Liver (tissue), 9 donors: ENCODE data around the gene RAB31. TPM values are rescaled to one million over a fixed set of nuclear protein-coding genes. Genes with fewer than 3 reads are reported as not detected.

Source experiments
- DNase-seq: peaks from one replicate; pipeline ENCODE4 v3.0.0-alpha.2; 2017; ENCODE audit warnings: low spot score
- H3K27ac ChIP-seq, 2 donors: one replicate each; pipeline ENCODE4 v1.7.0; 2013; ENCODE audit warnings: inconsistent platforms in 2 of 2, low read length in 2 of 2, control low read depth in 1 of 2, low read depth in 1 of 2, mild to moderate bottlenecking in 1 of 2
- H3K27me3 ChIP-seq, 4 donors: one replicate each; pipeline versions ENCODE4 v1.6.1 to v1.7.0; 2013; ENCODE audit warnings: low read length in 3 of 4, inconsistent platforms in 1 of 4, mild to moderate bottlenecking in 1 of 4, moderate library complexity in 1 of 4; ENCODE audit not compliant: control insufficient read depth in 4 of 4, insufficient read depth in 4 of 4
- H3K36me3 ChIP-seq, 4 donors: one replicate each; pipeline versions ENCODE4 v1.6.1 to v1.7.0; 2013; ENCODE audit warnings: low read length in 3 of 4, mild to moderate bottlenecking in 3 of 4, low read depth in 1 of 4, moderate library complexity in 1 of 4; ENCODE audit not compliant: control insufficient read depth in 4 of 4, insufficient read depth in 3 of 4
- H3K4me1 ChIP-seq, 4 donors: one replicate each; pipeline versions ENCODE4 v1.6.1 to v1.7.0; 2013; ENCODE audit warnings: low read length in 3 of 4, mild to moderate bottlenecking in 3 of 4, moderate library complexity in 1 of 4; ENCODE audit not compliant: control insufficient read depth in 4 of 4, insufficient read depth in 4 of 4
- H3K4me3 ChIP-seq, 3 donors: one replicate each; pipeline versions ENCODE4 v1.6.1 to v1.7.0; 2013; ENCODE audit warnings: low read length in 3 of 3, control low read depth in 1 of 3, low read depth in 1 of 3, mild to moderate bottlenecking in 1 of 3
- H3K9ac ChIP-seq, 2 donors: one replicate each; pipeline ENCODE4 v1.7.0; 2013; ENCODE audit warnings: low read length in 2 of 2, mild to moderate bottlenecking in 2 of 2, moderate library complexity in 2 of 2, control low read depth in 1 of 2, low read depth in 1 of 2
- H3K9me3 ChIP-seq, 4 donors: one replicate each; pipeline versions ENCODE4 v1.6.1 to v1.7.0; 2013; ENCODE audit warnings: low read length in 3 of 4; ENCODE audit not compliant: control insufficient read depth in 4 of 4
- EGR1 ChIP-seq, 2 donors: IDR thresholded peaks; 2 replicates each; pipeline ENCODE4 v1.6.1; 2016 to 2018; ENCODE audit warnings: antibody characterized with exemption in 2 of 2, low read depth in 2 of 2
- FOXA1 ChIP-seq: IDR thresholded peaks from 2 replicates; pipeline ENCODE4 v1.6.1; 2016; ENCODE audit warnings: antibody characterized with exemption
- FOXA2 ChIP-seq: IDR thresholded peaks from 2 replicates; pipeline ENCODE4 v1.6.1; 2016; ENCODE audit warnings: antibody characterized with exemption
- GABPA ChIP-seq, 2 donors: IDR thresholded peaks in 1 of 2; conservative IDR thresholded peaks in 1 of 2; 2 replicates each; pipeline ENCODE4 v1.6.1; 2016; ENCODE audit warnings: antibody characterized with exemption in 2 of 2, mild to moderate bottlenecking in 1 of 2, moderate library complexity in 1 of 2
- HNF4A ChIP-seq, 2 donors: conservative IDR thresholded peaks; 2 replicates each; pipeline ENCODE4 v1.6.1; 2016; ENCODE audit warnings: antibody characterized with exemption in 2 of 2, mild to moderate bottlenecking in 2 of 2
- HNF4G ChIP-seq: IDR thresholded peaks from 2 replicates; pipeline ENCODE4 v1.6.1; 2016; ENCODE audit warnings: antibody characterized with exemption
- JUND ChIP-seq, 2 donors: IDR thresholded peaks; 2 replicates each; pipeline ENCODE4 v1.6.1; 2016; ENCODE audit warnings: antibody characterized with exemption in 2 of 2
- NR2F2 ChIP-seq: IDR thresholded peaks from 2 replicates; pipeline ENCODE4 v1.6.1; 2016; ENCODE audit warnings: antibody characterized with exemption
- RAD21 ChIP-seq, 2 donors: IDR thresholded peaks; 2 replicates each; pipeline ENCODE4 v1.6.1; 2016; ENCODE audit warnings: antibody characterized with exemption in 2 of 2, mild to moderate bottlenecking in 2 of 2
- RXRA ChIP-seq, 2 donors: IDR thresholded peaks; 2 replicates each; pipeline ENCODE4 v1.6.1; 2017 to 2018; ENCODE audit warnings: antibody characterized with exemption in 2 of 2, mild to moderate bottlenecking in 1 of 2
- SP1 ChIP-seq: IDR thresholded peaks from 2 replicates; pipeline ENCODE4 v1.6.1; 2018; ENCODE audit warnings: antibody characterized with exemption, mild to moderate bottlenecking
- TAF1 ChIP-seq: conservative IDR thresholded peaks from 2 replicates; pipeline ENCODE4 v1.6.1; 2016; ENCODE audit warnings: antibody characterized with exemption, mild to moderate bottlenecking
- YY1 ChIP-seq: IDR thresholded peaks from 2 replicates; pipeline ENCODE4 v1.6.1; 2016; ENCODE audit warnings: antibody characterized with exemption, mild to moderate bottlenecking
- WGBS: extraction: QIAGEN DNeasy Blood & Tissue Kit; methylation state at CpG from one replicate; pipeline ENCODE4 v1.1.7; 2013; 5-methylcytosine and 5-hydroxymethylcytosine counted together
- polyA plus RNA-seq, 2 donors: library from polyadenylated mRNA; stranded (reverse) in 1 of 2; unstranded in 1 of 2; fragments of 200-250 nt in 1 of 2; fragments of >200 nt in 1 of 2; fragmentation: Nextera tagmentation in 1 of 2; extraction: Ambion mirVana in 1 of 2; gene quantifications; one replicate each; pipeline versions ENCODE4 v1.2.1 to v1.2.3, GENCODE V29; 2013 to 2015
- total RNA-seq, 2 donors: library from RNA; depleted of rRNA; stranded (reverse); fragments of >200 nt; gene quantifications; one replicate each; pipeline ENCODE4 v1.2.3, GENCODE V29; 2014
- TF ChIP-seq, protein P1 (sequence below): IDR thresholded peaks from 2 replicates; pipeline ENCODE4 v1.6.1; 2016; ENCODE audit warnings: antibody characterized with exemption
- TF ChIP-seq, protein P2 (sequence below): IDR thresholded peaks from 2 replicates; pipeline ENCODE4 v1.6.1; 2016; ENCODE audit warnings: antibody characterized with exemption
- TF ChIP-seq, protein P3 (sequence below): fragments of 150-350 bp; IDR thresholded peaks from 2 replicates; pipeline ENCODE4 v1.5.1; 2017; ENCODE audit warnings: improper control_type of control experiment, low read depth, low read length; ENCODE audit not compliant: missing input control
- TF ChIP-seq, protein P4 (sequence below): IDR thresholded peaks from 2 replicates; pipeline ENCODE4 v1.6.1; 2016; ENCODE audit warnings: antibody characterized with exemption
- TF ChIP-seq, protein P5 (sequence below): IDR thresholded peaks from 2 replicates; pipeline ENCODE4 v1.6.1; 2016; ENCODE audit warnings: antibody characterized with exemption, mild to moderate bottlenecking
- donor health status: healthy.
- donor health status: healthy.
- donor health status: healthy.
- donor health status: healthy.
- donor health status: healthy.

RAB31 gene
- total and polyA plus RNA-seq, 4 donors, result 3.6 to 12.8 (median 9.7) TPM

DNA sequence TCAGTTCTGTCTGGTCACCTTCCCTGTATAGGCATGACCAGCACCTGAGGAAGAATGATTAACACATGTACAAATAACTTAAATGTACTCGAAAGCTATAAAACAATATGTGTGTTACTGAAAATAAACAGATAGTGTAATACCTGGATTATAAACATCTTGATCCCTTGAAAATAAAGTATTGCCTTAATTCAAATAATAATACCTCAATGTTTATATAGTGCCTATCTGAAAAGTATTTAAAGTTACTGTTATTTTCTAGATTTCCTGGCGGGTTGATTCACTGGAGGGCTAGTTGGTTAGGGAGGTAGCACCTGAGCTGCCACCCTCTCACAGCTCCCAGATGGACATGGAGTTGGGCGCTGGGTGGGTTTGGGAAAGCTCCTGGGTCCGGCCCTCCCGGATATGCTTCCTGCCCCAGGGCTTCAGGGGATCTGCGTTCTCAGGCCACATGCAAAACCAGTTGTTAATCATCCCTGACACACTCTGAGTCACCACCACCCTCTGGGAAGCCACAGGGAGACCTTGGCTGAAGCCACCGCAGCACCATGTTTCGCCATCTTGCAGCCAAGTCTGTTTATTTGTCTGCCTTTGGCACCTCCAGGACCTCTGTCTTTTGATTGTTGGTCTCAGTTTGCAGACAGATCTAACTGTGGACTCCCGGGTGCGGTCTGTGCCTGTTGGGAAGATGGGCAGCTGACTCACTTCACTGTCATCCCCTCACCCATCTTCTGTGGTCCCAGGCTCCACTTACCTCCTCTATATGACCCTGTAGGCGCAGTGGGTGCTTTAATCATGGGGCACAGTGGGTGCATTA is 35.3 kb downstream of the RAB31 start (continued):
- TF ChIP-seq, protein P1, sequence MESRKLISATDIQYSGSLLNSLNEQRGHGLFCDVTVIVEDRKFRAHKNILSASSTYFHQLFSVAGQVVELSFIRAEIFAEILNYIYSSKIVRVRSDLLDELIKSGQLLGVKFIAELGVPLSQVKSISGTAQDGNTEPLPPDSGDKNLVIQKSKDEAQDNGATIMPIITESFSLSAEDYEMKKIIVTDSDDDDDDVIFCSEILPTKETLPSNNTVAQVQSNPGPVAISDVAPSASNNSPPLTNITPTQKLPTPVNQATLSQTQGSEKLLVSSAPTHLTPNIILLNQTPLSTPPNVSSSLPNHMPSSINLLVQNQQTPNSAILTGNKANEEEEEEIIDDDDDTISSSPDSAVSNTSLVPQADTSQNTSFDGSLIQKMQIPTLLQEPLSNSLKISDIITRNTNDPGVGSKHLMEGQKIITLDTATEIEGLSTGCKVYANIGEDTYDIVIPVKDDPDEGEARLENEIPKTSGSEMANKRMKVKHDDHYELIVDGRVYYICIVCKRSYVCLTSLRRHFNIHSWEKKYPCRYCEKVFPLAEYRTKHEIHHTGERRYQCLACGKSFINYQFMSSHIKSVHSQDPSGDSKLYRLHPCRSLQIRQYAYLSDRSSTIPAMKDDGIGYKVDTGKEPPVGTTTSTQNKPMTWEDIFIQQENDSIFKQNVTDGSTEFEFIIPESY, result no peak
- TF ChIP-seq, protein P2, sequence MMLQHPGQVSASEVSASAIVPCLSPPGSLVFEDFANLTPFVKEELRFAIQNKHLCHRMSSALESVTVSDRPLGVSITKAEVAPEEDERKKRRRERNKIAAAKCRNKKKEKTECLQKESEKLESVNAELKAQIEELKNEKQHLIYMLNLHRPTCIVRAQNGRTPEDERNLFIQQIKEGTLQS, result no peak
- TF ChIP-seq, protein P3, sequence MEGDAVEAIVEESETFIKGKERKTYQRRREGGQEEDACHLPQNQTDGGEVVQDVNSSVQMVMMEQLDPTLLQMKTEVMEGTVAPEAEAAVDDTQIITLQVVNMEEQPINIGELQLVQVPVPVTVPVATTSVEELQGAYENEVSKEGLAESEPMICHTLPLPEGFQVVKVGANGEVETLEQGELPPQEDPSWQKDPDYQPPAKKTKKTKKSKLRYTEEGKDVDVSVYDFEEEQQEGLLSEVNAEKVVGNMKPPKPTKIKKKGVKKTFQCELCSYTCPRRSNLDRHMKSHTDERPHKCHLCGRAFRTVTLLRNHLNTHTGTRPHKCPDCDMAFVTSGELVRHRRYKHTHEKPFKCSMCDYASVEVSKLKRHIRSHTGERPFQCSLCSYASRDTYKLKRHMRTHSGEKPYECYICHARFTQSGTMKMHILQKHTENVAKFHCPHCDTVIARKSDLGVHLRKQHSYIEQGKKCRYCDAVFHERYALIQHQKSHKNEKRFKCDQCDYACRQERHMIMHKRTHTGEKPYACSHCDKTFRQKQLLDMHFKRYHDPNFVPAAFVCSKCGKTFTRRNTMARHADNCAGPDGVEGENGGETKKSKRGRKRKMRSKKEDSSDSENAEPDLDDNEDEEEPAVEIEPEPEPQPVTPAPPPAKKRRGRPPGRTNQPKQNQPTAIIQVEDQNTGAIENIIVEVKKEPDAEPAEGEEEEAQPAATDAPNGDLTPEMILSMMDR, result no peak
- no peak for TF ChIP-seq JUND (IDR thresholded peaks at IDR 0.05)
- TF ChIP-seq, protein P4, sequence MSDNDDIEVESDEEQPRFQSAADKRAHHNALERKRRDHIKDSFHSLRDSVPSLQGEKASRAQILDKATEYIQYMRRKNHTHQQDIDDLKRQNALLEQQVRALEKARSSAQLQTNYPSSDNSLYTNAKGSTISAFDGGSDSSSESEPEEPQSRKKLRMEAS, result no peak
- no peak for TF ChIP-seq TAF1

DNA sequence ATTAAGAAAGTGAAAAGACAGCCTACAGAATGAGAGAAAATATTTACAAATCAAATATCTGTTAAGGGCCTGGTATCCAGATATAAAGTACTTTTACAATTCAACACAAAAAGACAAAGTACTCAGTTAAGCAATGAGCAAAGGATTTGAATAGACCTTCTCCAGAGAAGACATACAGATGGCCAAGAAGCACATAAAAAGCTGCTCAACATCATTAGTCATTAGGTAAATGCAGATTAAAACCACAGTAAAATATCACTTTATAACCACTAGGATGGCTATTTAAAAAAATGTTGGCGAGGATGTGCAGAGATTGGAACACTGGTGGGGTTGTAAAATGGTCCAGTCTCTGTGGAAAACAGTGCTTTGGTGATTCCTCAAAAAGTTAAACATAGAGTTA is 38.9 kb downstream of the RAB31 start:
- WGBS, result 88% methylated on average over 1 of the region's 1 CpG
- no peak for DNase-seq
- Histone ChIP-seq H3K27ac (no peak overlapping the region), H3K4me3 (no peak overlapping the region), H3K9ac (no peak overlapping the region), H3K27me3 (no peaks in the 10 kb centered on the region), H3K36me3 (no peaks in the 10 kb centered on the region), H3K9me3 (no peaks in the 10 kb centered on the region), H3K4me1 (no peaks in the 10 kb centered on the region)
- no peak for TF ChIP-seq FOXA2
- no peak for TF ChIP-seq HNF4A (conservative IDR thresholded peaks at IDR 0.05)
- no peak for TF ChIP-seq NR2F2
- no peak for TF ChIP-seq FOXA1
- no peak for TF ChIP-seq SP1
- TF ChIP-seq RAD21 (IDR thresholded peaks at IDR 0.05), result no peak
- TF ChIP-seq, protein P1, result no peak
- no peak for TF ChIP-seq HNF4G
- TF ChIP-seq, protein P4, result no peak
- no peak for TF ChIP-seq GABPA (IDR thresholded peaks at IDR 0.05 in 1 of 2, conservative IDR thresholded peaks at IDR 0.05 in 1 of 2)
- TF ChIP-seq RXRA (IDR thresholded peaks at IDR 0.05), result no peak
- TF ChIP-seq EGR1 (IDR thresholded peaks at IDR 0.05; ENCODE audit: low read depth in 2 of 2), result no peak
- TF ChIP-seq, protein P2, result no peak
- TF ChIP-seq, protein P3, result no peak
- TF ChIP-seq, protein P5, sequence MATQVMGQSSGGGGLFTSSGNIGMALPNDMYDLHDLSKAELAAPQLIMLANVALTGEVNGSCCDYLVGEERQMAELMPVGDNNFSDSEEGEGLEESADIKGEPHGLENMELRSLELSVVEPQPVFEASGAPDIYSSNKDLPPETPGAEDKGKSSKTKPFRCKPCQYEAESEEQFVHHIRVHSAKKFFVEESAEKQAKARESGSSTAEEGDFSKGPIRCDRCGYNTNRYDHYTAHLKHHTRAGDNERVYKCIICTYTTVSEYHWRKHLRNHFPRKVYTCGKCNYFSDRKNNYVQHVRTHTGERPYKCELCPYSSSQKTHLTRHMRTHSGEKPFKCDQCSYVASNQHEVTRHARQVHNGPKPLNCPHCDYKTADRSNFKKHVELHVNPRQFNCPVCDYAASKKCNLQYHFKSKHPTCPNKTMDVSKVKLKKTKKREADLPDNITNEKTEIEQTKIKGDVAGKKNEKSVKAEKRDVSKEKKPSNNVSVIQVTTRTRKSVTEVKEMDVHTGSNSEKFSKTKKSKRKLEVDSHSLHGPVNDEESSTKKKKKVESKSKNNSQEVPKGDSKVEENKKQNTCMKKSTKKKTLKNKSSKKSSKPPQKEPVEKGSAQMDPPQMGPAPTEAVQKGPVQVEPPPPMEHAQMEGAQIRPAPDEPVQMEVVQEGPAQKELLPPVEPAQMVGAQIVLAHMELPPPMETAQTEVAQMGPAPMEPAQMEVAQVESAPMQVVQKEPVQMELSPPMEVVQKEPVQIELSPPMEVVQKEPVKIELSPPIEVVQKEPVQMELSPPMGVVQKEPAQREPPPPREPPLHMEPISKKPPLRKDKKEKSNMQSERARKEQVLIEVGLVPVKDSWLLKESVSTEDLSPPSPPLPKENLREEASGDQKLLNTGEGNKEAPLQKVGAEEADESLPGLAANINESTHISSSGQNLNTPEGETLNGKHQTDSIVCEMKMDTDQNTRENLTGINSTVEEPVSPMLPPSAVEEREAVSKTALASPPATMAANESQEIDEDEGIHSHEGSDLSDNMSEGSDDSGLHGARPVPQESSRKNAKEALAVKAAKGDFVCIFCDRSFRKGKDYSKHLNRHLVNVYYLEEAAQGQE, result no peak
- no peak for TF ChIP-seq TAF1
- no peak for TF ChIP-seq YY1
- TF ChIP-seq JUND (IDR thresholded peaks at IDR 0.05), result no peak
